GM13976 (cell line): ENCODE measurements around the gene ZDHHC14.

Experiments used
- DNase-seq: peaks from one replicate; pipeline ENCODE4 v3.0.0; 2012; ENCODE audit warnings: low spot score
- in situ Hi-C: fragments of 300-500 bp; cut with MboI; formaldehyde crosslinking; loops from one replicate; pipeline ENCODE4 v1.12.0; 2022; ENCODE audit warnings: low sequenced_read_pairs, mixed read lengths, inconsistent platforms; ENCODE audit not compliant: unreplicated experiment
- TF ChIP-seq, protein P1 (sequence below): IDR thresholded peaks from 2 replicates; pipeline ENCODE4 v1.5.1; 2012; ENCODE audit warnings: borderline replicate concordance, mild to moderate bottlenecking; ENCODE audit not compliant: insufficient read depth; ENCODE audit errors: extremely low read depth, missing control alignments, control extremely low read depth

ZDHHC14 gene

DNA sequence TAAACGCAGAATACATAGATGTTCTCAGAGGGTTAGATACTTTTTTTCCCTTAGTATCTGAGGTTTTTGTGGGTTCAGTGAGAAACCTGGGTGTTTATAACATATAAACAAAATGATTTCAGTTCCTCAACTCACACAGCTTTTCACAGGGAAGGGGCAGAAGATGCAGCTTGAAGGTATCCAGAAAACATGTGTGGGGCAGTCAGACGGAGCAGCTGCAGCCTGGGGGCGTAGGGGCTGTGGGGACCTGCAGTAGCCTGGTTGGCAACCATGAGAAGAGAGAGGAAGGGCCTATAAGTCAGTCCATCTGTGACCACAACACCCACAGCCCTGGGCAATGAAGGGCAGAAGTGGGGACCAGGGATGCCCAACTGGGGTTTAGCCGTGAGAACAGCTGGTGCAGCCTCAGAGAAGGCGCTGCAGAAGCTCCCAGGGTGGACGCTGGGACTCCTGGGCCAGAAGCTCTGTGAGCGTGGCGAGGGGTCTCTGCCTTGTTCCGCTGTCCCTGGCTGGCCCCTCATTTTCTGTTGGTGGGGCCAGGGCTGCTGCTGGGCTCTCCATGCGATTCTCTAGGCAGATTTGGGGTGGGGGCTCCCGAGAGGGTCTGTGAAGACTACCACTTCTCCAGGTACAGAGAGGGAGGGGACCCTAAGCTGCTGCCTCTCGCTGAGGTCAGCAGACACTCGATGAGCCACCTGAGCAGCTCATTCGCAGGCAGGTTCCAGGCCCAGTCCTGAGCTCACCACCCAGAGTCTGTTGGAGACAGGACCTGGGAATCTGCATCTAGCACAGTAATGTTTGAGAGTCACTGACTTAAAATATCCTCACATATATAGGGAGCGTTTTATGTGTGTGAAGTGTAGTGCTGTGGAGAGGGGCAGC is 181.2 kb downstream of the ZDHHC14 start:
- DNase-seq: peak; percentile 74
- TF ChIP-seq, protein P1, sequence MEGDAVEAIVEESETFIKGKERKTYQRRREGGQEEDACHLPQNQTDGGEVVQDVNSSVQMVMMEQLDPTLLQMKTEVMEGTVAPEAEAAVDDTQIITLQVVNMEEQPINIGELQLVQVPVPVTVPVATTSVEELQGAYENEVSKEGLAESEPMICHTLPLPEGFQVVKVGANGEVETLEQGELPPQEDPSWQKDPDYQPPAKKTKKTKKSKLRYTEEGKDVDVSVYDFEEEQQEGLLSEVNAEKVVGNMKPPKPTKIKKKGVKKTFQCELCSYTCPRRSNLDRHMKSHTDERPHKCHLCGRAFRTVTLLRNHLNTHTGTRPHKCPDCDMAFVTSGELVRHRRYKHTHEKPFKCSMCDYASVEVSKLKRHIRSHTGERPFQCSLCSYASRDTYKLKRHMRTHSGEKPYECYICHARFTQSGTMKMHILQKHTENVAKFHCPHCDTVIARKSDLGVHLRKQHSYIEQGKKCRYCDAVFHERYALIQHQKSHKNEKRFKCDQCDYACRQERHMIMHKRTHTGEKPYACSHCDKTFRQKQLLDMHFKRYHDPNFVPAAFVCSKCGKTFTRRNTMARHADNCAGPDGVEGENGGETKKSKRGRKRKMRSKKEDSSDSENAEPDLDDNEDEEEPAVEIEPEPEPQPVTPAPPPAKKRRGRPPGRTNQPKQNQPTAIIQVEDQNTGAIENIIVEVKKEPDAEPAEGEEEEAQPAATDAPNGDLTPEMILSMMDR: no peak
- in situ Hi-C loops: no loop called here

DNA sequence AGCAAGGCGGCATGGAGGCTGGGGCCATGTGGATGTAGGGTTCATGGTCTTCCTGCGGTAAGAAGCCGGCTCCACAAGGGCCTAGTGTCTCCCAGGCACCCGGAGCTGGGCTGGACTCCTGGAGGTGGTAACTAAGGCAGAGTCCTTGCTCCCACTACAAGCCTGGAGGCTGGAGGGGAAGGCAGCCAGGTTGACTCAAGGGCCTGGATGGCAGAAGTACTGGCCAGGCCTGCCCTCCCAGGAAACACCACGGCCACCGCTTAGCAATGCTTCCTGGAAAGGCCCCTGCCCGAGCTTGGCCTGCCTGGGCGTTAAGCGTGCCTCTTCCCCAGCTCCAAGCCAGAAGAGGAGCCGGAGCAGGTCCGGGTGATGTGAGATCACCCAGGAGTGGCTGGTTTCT is 182.0 kb downstream of the ZDHHC14 start:
- no peak for DNase-seq
- in situ Hi-C loops: no loop called here

DNA sequence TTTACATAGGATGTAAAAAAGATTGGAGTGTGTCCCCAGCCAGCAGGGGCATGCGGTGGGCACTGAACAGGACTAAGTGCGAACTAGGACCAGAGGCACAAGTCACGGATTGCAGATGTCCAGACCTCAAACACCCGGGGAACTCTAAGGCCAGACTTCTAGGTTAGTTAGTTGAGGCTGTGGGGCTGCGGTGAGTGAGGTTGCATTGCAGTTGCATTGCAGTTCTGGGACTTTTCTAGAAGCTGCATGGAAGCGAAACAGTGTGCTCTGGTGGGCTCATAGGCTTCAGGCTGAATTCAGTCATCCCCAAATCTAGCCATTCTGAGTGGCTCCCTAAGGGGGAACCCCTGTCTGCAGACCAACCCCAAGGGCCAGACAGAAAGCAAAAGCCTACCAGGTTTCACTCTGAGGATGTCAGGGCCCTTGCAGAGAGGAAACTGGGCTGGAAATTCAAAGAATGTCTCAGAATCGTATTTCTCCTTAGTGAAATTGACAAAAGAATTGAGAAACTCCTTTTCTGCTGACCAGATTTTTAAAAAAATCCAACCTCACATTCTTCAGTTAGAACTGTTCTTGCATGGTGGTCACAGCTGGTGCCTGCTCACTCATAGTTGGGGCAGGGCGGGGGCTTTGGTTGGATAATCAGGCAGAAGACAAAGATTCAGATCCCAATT is 182.8 kb downstream of the ZDHHC14 start:
- in situ Hi-C loops: no loop called here
- DNase-seq: peak; percentile 84
- TF ChIP-seq, protein P1: peak; percentile 9

More for the DNA sequence above, 182.0 kb downstream of the ZDHHC14 start:
- TF ChIP-seq, protein P1: no peak

DNA sequence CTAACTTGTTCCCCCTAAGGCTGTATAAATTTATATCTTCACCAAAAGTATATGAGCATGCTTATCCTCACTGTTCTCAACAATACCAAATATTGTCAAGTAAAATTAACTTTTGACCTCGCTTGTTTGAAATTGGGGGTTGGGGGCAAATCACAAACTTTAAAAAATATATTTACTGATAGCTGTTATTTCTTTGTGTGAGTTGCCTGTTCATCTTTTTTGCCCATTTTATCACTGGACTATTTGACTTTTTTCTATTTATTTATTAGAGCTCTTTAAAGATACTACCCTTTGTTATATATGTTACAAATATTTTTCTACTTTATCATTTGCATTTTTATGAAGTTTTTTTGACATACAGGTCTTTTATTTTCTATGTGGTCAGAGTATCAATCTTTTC is 187.7 kb downstream of the ZDHHC14 start:
- TF ChIP-seq, protein P1: no peak
- in situ Hi-C loops: no loop called here
- DNase-seq: no peak

DNA sequence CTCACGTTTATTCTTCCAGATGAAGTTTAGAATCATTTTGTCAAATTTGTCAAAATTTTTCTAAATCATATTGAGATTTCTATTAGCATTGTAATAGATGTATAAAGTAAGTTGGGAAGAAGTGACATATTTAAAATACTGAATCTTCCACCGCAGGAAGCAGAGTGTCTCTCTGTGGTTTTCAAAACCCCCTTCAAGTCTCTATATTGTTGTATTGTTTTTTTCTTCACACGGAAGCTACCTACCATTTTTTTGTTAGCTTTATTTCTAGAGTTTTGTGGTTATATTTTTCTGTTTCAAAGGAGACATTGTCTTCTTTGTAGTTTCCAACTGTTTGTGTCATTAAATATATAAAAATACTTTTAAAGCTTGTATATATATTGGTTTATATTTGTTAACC is 188.6 kb downstream of the ZDHHC14 start:
- in situ Hi-C loops: no loop called here
- TF ChIP-seq, protein P1: no peak
- DNase-seq: no peak

DNA sequence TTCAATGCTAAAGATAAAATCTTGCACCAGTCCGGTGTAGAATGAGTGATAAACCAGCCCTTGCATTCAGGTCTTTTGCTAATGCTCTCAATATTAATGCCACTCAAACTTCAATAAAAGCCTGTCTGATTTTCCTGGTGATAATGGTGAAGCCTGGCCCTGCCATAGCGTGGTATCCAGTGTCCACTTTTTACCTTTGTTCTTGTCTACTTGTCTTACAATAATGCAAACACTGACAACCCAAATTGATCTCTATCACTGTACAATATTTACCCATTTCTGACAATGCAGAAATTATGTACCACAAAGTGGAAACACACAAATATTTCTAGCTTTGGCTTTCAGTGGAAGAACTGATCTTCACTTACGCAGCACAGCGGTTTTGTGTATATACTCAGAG is 189.1 kb downstream of the ZDHHC14 start:
- TF ChIP-seq, protein P1: no peak
- in situ Hi-C loops: no loop called here
- DNase-seq: no peak
